PC-3 (cell line): ENCODE data around the gene GCM1.

Experiments used
- EZH2 ChIP-seq: fragments of 300-600 bp; sonication (generic); IDR thresholded peaks from one replicate; pipeline ENCODE4 v1.6.1; 2017; ENCODE audit warnings: antibody characterized with exemption, mild to moderate bottlenecking, low read length; ENCODE audit not compliant: unreplicated experiment
- EZH2phosphoT487 ChIP-seq: fragments of 300-600 bp; sonication (generic); IDR thresholded peaks from 2 replicates; pipeline ENCODE4 v1.6.1; 2018; ENCODE audit warnings: mild to moderate bottlenecking, antibody characterized with exemption, low read length, borderline replicate concordance
- TF ChIP-seq, protein P1 (sequence below): fragments of 300-600 bp; sonication (generic); conservative IDR thresholded peaks from 2 replicates; pipeline ENCODE4 v1.5.1; 2017; ENCODE audit warnings: antibody characterized with exemption, low read depth, mild to moderate bottlenecking, low read length

GRCh38 chr6:53115113-53115512 lies 33.5 kb downstream of the GCM1 start:
- no peak for TF ChIP-seq EZH2
- TF ChIP-seq, protein P1, sequence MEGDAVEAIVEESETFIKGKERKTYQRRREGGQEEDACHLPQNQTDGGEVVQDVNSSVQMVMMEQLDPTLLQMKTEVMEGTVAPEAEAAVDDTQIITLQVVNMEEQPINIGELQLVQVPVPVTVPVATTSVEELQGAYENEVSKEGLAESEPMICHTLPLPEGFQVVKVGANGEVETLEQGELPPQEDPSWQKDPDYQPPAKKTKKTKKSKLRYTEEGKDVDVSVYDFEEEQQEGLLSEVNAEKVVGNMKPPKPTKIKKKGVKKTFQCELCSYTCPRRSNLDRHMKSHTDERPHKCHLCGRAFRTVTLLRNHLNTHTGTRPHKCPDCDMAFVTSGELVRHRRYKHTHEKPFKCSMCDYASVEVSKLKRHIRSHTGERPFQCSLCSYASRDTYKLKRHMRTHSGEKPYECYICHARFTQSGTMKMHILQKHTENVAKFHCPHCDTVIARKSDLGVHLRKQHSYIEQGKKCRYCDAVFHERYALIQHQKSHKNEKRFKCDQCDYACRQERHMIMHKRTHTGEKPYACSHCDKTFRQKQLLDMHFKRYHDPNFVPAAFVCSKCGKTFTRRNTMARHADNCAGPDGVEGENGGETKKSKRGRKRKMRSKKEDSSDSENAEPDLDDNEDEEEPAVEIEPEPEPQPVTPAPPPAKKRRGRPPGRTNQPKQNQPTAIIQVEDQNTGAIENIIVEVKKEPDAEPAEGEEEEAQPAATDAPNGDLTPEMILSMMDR, result no peak
- TF ChIP-seq EZH2phosphoT487, result no peak
